ENCODE data around the gene FOXG1.
A peak's percentile ranks its signal among the peaks of the same experiment; 100 is the strongest.

FOXG1 gene

GRCh38 chr14:28760431-28760996 lies 6.1 kb upstream of the FOXG1 start:
- H3K27ac ChIP-seq, result no peak overlapping the region
- H3K4me3 ChIP-seq, result no peak overlapping the region

- H3K4me3 ChIP-seq, result no peak overlapping the region
- no peak overlapping the region for H3K27ac ChIP-seq
Measured at GRCh38 chr14:28761438-28762291, 4.9 kb upstream of the FOXG1 start.

DNA sequence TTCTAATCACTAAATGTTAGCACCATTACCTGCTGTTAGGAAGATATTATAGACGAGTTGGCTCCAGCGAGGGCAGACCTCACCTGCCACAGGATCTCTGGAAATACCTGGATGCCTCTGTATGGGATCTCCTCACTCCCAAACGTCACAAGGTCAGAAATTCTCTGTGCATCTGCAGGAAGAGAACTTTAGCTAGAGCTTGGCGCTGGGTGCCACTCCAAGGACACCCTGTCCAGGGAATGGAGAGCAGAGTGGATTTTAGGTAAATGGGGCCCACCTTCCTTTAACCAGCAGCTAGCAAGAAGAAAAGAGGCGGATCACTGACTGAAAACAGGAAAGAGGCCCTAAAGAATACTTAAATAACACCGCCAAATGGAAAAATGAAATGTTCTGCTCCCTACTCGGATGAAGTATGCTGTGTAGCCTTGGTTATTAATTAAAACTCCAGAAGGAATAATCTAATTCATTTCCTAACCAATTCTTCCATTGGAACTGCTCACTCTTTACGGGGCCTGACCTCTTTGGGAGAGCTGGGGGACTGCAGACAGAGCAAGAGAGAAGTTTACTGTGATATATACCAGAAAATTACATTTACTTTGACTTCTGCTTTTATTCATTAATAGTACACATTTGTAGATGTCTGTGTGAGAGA lies 4.2 kb upstream of the FOXG1 start:
- Histone ChIP-seq H3K27ac (no peak overlapping the region), H3K4me3 (no peak overlapping the region)

DNA sequence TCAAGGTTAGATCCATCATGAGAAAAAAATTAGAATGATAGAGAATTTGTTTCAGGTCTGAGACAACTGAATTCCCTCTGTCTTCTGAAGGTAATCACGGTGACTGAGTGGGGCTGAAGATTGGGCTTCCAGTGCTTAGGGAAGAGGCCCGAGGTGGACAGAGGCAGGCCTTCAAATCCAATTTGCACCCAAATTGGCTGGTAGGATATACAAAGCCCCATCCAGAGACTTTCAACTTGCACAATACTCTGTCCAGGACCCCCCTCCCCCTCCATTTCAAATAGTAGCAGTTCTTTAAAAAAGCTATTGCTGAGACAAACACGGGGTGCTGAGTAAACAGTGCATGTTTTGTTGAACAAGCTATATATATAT lies 3.6 kb upstream of the FOXG1 start:
- Histone ChIP-seq H3K27ac (no peak overlapping the region), H3K4me3 (no peak overlapping the region)

GRCh38 chr14:28763751-28764256 lies 2.8 kb upstream of the FOXG1 start:
- no peak overlapping the region for H3K27ac ChIP-seq
- H3K4me3 ChIP-seq, result no peak overlapping the region

GRCh38 chr14:28764257-28765160 lies 2.1 kb upstream of the FOXG1 start:
- H3K27ac ChIP-seq, result no peak overlapping the region

GRCh38 chr14:28765169-28765830 lies 1.3 kb upstream of the FOXG1 start:
- H3K4me3 ChIP-seq, result peak overlapping the region in 2 of 7 experiments; percentile 24 to 38

More at GRCh38 chr14:28764257-28765160, 2.1 kb upstream of the FOXG1 start:
- H3K4me3 ChIP-seq, result no peak overlapping the region

GRCh38 chr14:28765831-28766468 lies 637 bp upstream of the FOXG1 start:
- no peak overlapping the region for H3K27ac ChIP-seq
- H3K4me3 ChIP-seq, result peak overlapping the region in 4 of 7 experiments; percentile 1 to 38 (median 22)

More at GRCh38 chr14:28765169-28765830, 1.3 kb upstream of the FOXG1 start:
- no peak overlapping the region for H3K27ac ChIP-seq

DNA sequence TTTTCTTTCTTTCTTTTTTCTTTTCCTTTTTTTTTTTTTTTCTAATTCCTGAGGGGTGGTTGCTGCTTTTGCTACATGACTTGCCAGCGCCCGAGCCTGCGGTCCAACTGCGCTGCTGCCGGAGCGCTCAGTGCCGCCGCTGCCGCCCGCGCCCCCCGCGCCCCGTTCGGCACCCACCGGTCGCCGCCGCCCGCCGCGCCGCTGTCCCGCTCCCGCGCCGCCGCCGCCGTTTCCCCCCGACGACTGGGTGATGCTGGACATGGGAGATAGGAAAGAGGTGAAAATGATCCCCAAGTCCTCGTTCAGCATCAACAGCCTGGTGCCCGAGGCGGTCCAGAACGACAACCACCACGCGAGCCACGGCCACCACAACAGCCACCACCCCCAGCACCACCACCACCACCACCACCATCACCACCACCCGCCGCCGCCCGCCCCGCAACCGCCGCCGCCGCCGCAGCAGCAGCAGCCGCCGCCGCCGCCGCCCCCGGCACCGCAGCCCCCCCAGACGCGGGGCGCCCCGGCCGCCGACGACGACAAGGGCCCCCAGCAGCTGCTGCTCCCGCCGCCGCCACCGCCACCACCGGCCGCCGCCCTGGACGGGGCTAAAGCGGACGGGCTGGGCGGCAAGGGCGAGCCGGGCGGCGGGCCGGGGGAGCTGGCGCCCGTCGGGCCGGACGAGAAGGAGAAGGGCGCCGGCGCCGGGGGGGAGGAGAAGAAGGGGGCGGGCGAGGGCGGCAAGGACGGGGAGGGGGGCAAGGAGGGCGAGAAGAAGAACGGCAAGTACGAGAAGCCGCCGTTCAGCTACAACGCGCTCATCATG lies 654 bp downstream of the FOXG1 start:
- Histone ChIP-seq H3K27ac (no peak overlapping the region), H3K4me3 (peak overlapping the region in 2 of 7 experiments; percentile 24 to 38)

DNA sequence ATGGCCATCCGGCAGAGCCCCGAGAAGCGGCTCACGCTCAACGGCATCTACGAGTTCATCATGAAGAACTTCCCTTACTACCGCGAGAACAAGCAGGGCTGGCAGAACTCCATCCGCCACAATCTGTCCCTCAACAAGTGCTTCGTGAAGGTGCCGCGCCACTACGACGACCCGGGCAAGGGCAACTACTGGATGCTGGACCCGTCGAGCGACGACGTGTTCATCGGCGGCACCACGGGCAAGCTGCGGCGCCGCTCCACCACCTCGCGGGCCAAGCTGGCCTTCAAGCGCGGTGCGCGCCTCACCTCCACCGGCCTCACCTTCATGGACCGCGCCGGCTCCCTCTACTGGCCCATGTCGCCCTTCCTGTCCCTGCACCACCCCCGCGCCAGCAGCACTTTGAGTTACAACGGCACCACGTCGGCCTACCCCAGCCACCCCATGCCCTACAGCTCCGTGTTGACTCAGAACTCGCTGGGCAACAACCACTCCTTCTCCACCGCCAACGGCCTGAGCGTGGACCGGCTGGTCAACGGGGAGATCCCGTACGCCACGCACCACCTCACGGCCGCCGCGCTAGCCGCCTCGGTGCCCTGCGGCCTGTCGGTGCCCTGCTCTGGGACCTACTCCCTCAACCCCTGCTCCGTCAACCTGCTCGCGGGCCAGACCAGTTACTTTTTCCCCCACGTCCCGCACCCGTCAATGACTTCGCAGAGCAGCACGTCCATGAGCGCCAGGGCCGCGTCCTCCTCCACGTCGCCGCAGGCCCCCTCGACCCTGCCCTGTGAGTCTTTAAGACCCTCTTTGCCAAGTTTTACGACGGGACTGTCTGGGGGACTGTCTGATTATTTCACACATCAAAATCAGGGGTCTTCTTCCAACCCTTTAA lies 1.5 kb downstream of the FOXG1 start:
- H3K4me3 ChIP-seq, result no peak overlapping the region
- no peak overlapping the region for H3K27ac ChIP-seq

DNA sequence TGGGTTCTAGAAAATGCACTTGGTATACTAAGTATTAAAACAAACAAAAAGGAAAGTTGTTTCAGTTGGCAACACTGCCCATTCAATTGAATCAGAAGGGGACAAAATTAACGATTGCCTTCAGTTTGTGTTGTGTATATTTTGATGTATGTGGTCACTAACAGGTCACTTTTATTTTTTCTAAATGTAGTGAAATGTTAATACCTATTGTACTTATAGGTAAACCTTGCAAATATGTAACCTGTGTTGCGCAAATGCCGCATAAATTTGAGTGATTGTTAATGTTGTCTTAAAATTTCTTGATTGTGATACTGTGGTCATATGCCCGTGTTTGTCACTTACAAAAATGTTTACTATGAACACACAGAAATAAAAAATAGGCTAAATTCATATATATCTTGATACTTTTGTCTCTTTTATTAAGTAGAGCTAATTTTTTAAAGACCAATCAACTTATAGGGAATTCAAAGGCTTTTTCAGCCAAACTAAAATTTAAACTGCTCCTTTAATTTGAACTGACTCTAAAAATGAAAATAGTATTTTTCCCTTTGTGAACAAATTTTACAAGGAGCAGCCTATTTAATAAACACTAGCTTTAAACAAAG lies 2.8 kb downstream of the FOXG1 start:
- no peak overlapping the region for H3K4me3 ChIP-seq
- no peak overlapping the region for H3K27ac ChIP-seq

- H3K27ac ChIP-seq, result no peak overlapping the region
- no peak overlapping the region for H3K4me3 ChIP-seq
Measured at GRCh38 chr14:28770061-28770460, 3.5 kb downstream of the FOXG1 start.

DNA sequence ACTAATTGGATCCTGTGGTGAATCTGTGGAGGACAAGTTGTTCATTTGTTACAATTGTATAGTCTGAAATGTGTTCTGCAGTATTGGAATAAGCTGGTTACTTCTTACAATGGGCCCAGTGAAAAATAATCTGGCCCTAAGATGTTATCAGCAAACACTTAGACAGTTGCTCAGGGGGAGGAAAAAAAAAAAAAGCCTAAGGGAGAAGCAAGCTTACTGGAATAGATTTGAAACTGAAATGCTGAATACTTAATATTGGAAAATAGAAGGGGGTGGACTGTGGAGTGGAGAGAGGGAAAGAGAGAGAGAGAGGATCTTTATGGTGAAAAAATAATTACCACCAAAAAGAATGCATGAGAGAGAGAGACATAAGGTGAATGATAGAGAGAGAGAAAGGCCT lies 4.0 kb downstream of the FOXG1 start:
- Histone ChIP-seq H3K27ac (no peak overlapping the region), H3K4me3 (no peak overlapping the region)

DNA sequence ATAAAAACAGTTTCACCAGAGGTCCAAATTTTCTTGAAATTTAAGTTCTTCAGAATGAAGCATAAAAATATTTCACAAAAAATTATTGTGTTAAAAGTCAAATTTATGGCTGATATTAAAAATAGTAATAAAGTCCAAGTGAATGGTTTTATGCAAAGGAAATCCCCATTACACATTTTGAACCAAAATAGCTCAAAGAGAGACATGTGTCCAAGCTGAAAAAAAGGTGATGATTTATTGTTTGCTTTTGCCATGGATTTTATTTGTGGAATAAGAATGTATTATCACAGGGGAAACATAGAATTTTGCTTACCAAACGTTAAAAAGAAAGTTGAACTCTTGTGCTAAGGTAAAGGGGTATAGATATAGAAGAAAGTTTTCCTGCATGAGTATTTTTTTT lies 4.6 kb downstream of the FOXG1 start:
- H3K4me3 ChIP-seq, result no peak overlapping the region
- H3K27ac ChIP-seq, result no peak overlapping the region

DNA sequence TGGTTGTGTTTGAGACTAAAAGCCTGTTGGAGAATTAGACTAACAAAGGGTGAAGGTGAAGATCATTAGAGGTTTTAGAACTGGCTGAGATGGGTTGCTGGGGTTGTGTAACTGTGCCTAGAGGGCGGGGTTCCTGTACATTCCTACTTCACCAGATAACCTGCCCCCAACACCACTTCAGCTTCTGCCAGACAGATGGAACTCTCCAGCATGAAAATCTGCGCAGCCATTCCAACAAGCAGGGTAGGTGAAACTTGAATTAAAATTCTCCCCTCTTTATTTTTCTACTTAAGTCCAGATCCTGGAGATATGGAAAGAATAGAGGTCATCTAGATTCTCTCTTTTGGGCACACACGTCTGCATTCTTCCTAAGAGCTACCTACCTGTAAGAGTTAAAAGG lies 6.0 kb downstream of the FOXG1 start:
- no peak overlapping the region for H3K27ac ChIP-seq
- no peak overlapping the region for H3K4me3 ChIP-seq

DNA sequence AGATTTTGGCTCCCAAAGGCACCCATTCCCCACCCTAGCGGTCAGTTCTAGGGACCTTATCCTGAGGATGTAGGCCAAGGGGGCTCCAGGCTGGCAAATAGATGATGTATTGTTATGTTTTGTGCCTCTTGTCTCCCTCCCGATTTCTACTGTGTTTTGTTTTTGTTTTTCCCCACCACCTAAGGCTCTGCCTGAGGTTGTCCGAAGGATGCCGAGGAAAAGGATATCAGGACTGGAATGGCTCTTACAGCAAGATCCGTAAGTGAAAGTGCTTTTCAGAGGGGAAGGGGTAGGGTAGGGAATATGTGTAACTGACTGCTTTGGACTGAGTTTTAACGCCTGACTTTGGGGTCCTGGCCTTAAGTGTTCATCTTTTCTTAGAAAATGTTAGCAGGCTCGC lies 6.6 kb downstream of the FOXG1 start:
- H3K27ac ChIP-seq, result no peak overlapping the region

More for the DNA sequence above, 6.6 kb downstream of the FOXG1 start:
- no peak overlapping the region for H3K4me3 ChIP-seq
